HepG2 (cell line): ENCODE measurements around the gene NUBPL. TPM values are rescaled to one million over a fixed set of nuclear protein-coding genes. Genes with fewer than 3 reads are reported as not detected.

Source experiments
- CC2D1A ChIP-seq: sonication (generic); formaldehyde crosslinking; IDR thresholded peaks from 2 replicates; pipeline ENCODE4 v1.8.1; 2023; ENCODE audit warnings: mild to moderate bottlenecking, missing genetic modification reagents
- EHMT2 ChIP-seq: fragments of 200-600 bp; sonication (generic); IDR thresholded peaks from 2 replicates; pipeline ENCODE4 v1.7.0; 2017; ENCODE audit warnings: antibody characterized with exemption, low read depth, low read length, borderline replicate concordance
- ELF1 ChIP-seq: sonication (generic); formaldehyde crosslinking; IDR thresholded peaks from 2 replicates; pipeline ENCODE4 v1.4.0; 2020; ENCODE audit warnings: missing genetic modification reagents
- FOSL2 ChIP-seq: sonication (generic); formaldehyde crosslinking; IDR thresholded peaks from 2 replicates; pipeline ENCODE4 v1.4.0; 2020; ENCODE audit warnings: missing genetic modification reagents
- FUBP1 ChIP-seq: sonication (generic); formaldehyde crosslinking; IDR thresholded peaks from 2 replicates; pipeline ENCODE4 v1.5.1; 2020; ENCODE audit warnings: missing genetic modification reagents, mild to moderate bottlenecking, borderline replicate concordance
- HCFC1 ChIP-seq: fragments of 150-350 bp; IDR thresholded peaks from 2 replicates; pipeline ENCODE4 v1.6.1; 2014; ENCODE audit warnings: low read depth, low read length
- HNRNPL ChIP-seq: fragments of 200-400 bp; formaldehyde crosslinking; IDR thresholded peaks from 2 replicates; pipeline ENCODE4 v1.6.1; 2017; ENCODE audit warnings: mild to moderate bottlenecking, low read depth, low read length
- MBD4 ChIP-seq: IDR thresholded peaks from 2 replicates; pipeline ENCODE4 v1.6.1; 2012; ENCODE audit warnings: low read length, inconsistent platforms, borderline replicate concordance
- PCBP2 ChIP-seq: fragments of 200-400 bp; formaldehyde crosslinking; optimal IDR thresholded peaks from 2 replicates; pipeline ENCODE3; 2018; ENCODE audit warnings: low read length, low read depth; ENCODE audit not compliant: poor library complexity, severe bottlenecking
- PHF8 ChIP-seq: sonication (generic); formaldehyde crosslinking; IDR thresholded peaks from 2 replicates; pipeline ENCODE4 v1.5.0; 2020; ENCODE audit warnings: missing genetic modification reagents
- SMC3 ChIP-seq: IDR thresholded peaks from 2 replicates; pipeline ENCODE4 v1.6.1; 2011; ENCODE audit warnings: low read length, improper control_type of control experiment
- YEATS4 ChIP-seq: sonication (generic); formaldehyde crosslinking; IDR thresholded peaks from 2 replicates; pipeline ENCODE4 v1.4.0; 2020; ENCODE audit warnings: missing genetic modification reagents, borderline replicate concordance
- ZBED4 ChIP-seq: sonication (generic); formaldehyde crosslinking; IDR thresholded peaks from 2 replicates; pipeline ENCODE4 v1.4.0; 2020; ENCODE audit warnings: missing genetic modification reagents, borderline replicate concordance
- ZNF17 ChIP-seq: sonication (generic); formaldehyde crosslinking; IDR thresholded peaks from 2 replicates; pipeline ENCODE4 v1.5.0; 2020; ENCODE audit warnings: mild to moderate bottlenecking, missing genetic modification reagents
- ZNF263 ChIP-seq: sonication (generic); formaldehyde crosslinking; IDR thresholded peaks from 2 replicates; pipeline ENCODE4 v1.4.0; 2020; ENCODE audit warnings: missing genetic modification reagents
- ZNF275 ChIP-seq: sonication (generic); formaldehyde crosslinking; IDR thresholded peaks from 2 replicates; pipeline ENCODE4 v1.8.0; 2022; ENCODE audit warnings: missing genetic modification reagents, mild to moderate bottlenecking, inconsistent platforms, borderline replicate concordance
- ZNF367 ChIP-seq: sonication (generic); formaldehyde crosslinking; IDR thresholded peaks from 2 replicates; pipeline ENCODE4 v1.4.0; 2020; ENCODE audit warnings: missing genetic modification reagents, borderline replicate concordance
- ZNF432 ChIP-seq: sonication (generic); formaldehyde crosslinking; IDR thresholded peaks from 2 replicates; pipeline ENCODE4 v1.5.0; 2020; ENCODE audit warnings: missing genetic modification reagents, mild to moderate bottlenecking, borderline replicate concordance
- ZNF713 ChIP-seq: sonication (generic); formaldehyde crosslinking; IDR thresholded peaks from 2 replicates; pipeline ENCODE4 v1.4.0; 2020; ENCODE audit warnings: mild to moderate bottlenecking, missing genetic modification reagents
- ZNF775 ChIP-seq: sonication (generic); formaldehyde crosslinking; IDR thresholded peaks from 2 replicates; pipeline ENCODE4 v1.4.0; 2020; ENCODE audit warnings: missing genetic modification reagents, mild to moderate bottlenecking, moderate library complexity, borderline replicate concordance
- ZNF781 ChIP-seq: sonication (generic); formaldehyde crosslinking; IDR thresholded peaks from 2 replicates; pipeline ENCODE4 v1.5.1; 2020; ENCODE audit warnings: borderline replicate concordance, mild to moderate bottlenecking, missing genetic modification reagents; ENCODE audit errors: not compliant biosample characterization
- polyA plus RNA-seq, 8 experiments: library from polyadenylated mRNA; depleted of rRNA in 3 of 8; stranded (reverse) in 7 of 8; unstranded in 1 of 8; fragments of >200 nt; fragmentation: Illumina TruSeq in 4 of 8; extraction: Trizol in 4 of 8; gene quantifications; 2 replicates each; pipeline versions ENCODE4 v1.2.1 to v1.2.3, GENCODE V29; 2011 to 2016; ENCODE audit warnings: low read depth in 4 of 8, missing spikeins in 1 of 8, mixed read lengths in 1 of 8; ENCODE audit not compliant: insufficient read depth in 1 of 8
- total RNA-seq, 5 experiments: library from RNA; depleted of rRNA; stranded (reverse); fragments of >200 nt; fragmentation: Illumina TruSeq; extraction: Trizol; gene quantifications; 2 replicates each; pipeline ENCODE4 v1.2.3, GENCODE V29; 2016; ENCODE audit warnings: low read depth in 1 of 5
- TF ChIP-seq, protein P1 (sequence below): sonication (generic); formaldehyde crosslinking; IDR thresholded peaks from 2 replicates; pipeline ENCODE4 v1.4.0; 2020; ENCODE audit warnings: missing genetic modification reagents, mild to moderate bottlenecking, borderline replicate concordance

The NUBPL gene
- total and polyA plus RNA-seq, 2 of the 13 experiments (the other 11 are each of a cell fraction or from before 2014, with no cell fraction given): 21.3 to 44.1 TPM

- TF ChIP-seq HCFC1 (no peak), ZNF17 (CRISPR knock-in tag) (no peak), ZNF713 (CRISPR knock-in tag) (no peak), EHMT2 (peak; percentile 66; the same call in 1 of the 2 replicates), PCBP2 (no peak), ZNF781 (CRISPR knock-in tag) (no peak), CC2D1A (no peak), ZNF275 (no peak), HNRNPL (no peak), ELF1 (CRISPR knock-in tag) (0 out of 2 replicates have a peak, but pooled peaks have one; percentile 18), PHF8 (CRISPR knock-in tag) (no peak), SMC3 (0 out of 2 replicates have a peak, but pooled peaks have one; percentile 28), ZBED4 (CRISPR knock-in tag) (peak; percentile 71; the same call in 1 of the 2 replicates), FOSL2 (CRISPR knock-in tag) (peak; percentile 80), YEATS4 (CRISPR knock-in tag) (0 out of 2 replicates have a peak, but pooled peaks have one; percentile 20), FUBP1 (no peak), ZNF432 (CRISPR knock-in tag) (no peak), ZNF263 (CRISPR knock-in tag) (no peak), ZNF367 (CRISPR knock-in tag) (no peak), MBD4 (no peak), ZNF775 (CRISPR knock-in tag) (no peak)
- TF ChIP-seq, protein P1, sequence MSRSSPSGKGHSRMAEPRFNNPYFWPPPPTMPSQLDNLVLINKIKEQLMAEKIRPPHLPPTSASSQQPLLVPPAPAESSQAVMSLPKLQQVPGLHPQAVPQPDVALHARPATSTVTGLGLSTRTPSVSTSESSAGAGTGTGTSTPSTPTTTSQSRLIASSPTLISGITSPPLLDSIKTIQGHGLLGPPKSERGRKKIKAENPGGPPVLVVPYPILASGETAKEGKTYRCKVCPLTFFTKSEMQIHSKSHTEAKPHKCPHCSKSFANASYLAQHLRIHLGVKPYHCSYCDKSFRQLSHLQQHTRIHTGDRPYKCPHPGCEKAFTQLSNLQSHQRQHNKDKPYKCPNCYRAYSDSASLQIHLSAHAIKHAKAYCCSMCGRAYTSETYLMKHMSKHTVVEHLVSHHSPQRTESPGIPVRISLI (CRISPR knock-in tag): no peak
Observed at GRCh38 chr14:31855262-31855661, 294.1 kb downstream of the NUBPL start (continued).
